Measurements from ENCODE around the gene TRIP13.
"Not testable (repeated sequence)": the region's sequence is repeated elsewhere in the genome, so short reads cannot be mapped to it uniquely, and the experiment has no call there.

The TRIP13 gene

DNA sequence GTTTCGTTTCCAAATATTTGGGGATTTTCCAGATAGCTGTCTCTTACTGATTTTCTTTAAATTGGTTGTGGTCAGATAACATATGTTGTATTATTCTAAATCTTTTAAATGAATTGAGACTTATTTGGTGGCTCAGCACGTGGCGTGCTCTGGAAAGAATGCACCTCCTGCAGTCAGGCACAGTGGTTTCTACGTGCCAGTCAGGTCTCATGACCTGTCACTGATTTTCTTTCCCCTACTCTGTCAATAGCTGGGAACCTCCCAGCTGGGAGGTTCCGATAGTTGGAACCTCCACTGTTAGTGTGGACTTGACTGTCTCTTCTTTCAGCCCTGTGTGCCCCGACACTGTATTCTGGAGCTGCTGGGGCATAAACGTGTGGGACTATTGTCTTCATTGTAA, 27.6 kb downstream of the TRIP13 start:
- no peak for DNase-seq (ENCODE audit: low read depth)

DNA sequence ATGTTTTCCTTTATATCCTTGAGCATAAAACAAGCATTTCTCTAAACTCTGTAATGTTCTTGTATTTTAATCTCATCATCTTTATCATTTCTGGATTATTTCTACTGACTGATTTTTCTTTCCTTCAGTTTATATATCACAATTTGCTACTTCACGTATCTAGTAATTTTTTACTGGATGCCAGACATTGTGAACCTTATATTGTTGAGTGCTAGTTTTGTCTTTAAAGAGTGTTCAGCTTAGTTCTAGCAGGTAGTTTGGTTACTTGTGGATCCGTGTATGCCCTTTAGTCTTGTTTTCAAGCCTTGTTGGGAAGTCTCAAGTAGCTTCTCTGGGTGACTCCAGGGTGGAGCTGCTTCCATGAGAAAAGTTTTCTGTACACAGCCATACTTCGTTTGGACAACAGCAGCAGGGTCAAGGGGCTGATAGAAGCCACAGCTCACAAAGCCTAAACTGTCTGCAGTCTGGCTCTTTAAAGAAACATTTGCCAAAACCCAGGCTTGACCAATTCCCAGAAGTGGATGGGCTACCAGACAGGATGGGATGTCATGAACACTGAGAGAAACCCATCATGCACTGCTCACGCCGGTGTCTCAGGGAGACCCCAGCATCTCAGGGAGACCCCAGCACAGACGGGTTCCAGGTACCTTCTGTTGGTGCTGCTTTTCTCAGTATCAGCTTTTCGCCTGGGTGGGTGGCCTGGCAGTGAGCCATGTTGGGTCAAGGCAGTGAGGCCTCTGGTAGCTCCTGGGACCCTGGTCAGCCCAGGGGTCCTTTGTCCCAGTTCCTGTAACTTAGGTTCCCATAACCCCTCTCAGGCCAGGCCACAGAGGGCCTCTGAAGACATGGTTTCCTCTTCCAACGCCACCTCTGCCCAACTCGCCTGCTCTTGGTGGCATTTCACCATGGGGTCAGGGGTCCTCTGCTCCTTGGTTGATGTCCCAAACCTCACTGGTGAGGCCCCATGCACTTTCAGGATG, 29.1 kb downstream of the TRIP13 start:
- DNase-seq (ENCODE audit: low read depth): no peak

DNA sequence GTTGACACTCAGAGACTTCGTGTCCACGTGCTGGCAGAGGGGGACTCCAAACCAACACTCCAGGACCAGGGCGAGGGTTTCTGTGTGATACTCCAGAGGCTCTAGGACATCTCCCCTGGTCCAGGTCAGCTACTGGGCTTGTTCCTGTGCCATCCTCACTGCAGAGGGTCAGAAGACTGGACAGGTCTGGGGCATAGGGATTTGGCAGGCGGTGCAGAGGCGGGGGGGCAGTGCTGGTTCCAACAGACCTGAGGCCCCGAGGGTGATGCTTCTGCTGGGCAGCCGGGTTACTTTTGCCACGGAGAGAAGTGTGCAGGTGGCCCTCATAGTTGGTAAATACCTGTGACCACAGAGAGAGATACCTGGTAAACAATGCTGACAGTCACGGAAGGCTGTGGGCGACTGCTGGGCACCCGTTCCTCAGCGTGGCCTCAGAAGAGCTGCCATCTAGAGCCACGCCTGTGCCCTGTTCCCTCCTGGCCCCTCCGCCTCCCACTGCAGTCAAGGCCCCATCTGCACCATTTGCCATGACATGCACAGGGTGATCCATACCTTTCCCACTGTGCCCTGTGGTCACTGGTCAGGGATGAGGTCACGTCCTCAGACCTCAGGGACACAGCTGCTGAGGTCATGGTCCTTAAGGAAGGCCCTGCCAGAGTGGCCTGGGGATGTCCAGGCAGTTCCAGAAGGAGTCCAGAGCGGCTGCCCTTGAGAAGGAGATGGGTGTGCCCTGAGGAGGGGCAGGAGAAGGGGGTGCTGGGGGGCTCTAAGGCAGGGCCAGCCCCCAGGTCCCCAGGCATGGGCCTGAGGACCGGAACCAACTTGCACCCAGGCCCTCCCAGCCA, 30.0 kb downstream of the TRIP13 start:
- DNase-seq (ENCODE audit: low read depth): no peak

DNA sequence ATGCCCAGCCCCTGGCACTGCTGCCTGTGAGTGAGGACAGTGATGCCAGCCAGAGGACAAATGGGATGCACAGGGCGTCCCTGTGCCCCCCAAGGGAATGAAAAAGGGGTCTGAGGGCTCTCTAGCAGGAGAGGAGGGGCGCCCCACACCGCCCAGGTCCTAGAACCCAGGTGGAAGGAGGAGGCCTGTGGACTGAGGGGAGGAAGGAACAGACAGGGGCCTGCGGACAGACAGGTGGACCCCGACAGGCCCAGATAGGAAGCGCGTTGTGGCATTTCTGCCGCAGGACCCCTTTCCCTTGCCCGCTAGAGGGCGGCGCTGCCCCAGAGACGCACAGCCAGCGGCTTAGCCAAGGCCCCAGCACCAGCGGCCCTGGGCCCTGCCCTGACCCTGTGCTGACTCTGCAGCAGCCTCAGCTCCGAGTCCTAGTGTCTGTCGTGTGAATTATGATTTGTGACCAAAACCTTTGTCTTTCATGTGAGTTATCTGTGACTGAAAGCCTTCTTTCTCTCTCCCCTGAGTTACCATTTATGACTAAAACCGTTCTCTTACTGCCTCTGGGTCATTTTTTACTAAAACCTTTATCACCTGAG, 30.7 kb downstream of the TRIP13 start:
- DNase-seq (ENCODE audit: low read depth): peak; percentile 58

DNA sequence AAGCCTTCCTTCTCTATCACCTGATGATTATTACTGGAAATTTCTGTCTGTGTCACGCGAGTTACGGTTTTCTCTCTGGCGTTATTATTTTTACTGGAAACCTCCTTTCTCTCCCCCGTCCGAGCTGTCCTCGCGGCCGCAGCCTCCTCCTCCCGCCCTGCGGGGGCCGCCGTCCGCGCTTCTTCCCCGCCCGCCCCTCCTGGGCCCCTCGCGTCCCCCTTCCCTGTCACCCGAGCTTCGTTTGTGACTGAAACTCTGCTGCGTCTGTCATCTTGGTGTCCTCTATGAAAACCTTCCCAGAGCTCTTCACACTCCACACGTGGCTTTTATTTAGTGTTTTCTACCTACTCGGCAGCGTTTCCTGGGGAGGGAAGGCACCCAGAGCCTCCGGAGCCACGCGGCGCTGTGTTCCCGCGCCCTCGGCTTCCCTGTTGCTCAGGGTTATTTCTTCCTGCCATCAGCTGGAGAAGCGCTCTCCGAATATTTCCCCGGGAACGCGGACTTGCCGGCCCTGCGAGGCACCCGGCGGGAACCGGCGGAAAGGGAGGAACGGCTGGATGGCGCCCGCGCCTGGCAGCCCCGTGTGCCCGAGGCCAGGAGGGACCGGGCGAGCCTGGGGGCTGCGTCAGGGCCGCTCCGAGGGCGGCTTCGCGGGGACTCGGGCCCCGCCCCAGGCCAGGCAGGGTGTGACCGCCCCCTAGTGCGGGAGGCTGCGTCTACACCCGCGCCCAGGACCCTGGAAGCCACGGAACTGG, 33.9 kb downstream of the TRIP13 start:
- no peak for DNase-seq (ENCODE audit: low read depth)

DNA sequence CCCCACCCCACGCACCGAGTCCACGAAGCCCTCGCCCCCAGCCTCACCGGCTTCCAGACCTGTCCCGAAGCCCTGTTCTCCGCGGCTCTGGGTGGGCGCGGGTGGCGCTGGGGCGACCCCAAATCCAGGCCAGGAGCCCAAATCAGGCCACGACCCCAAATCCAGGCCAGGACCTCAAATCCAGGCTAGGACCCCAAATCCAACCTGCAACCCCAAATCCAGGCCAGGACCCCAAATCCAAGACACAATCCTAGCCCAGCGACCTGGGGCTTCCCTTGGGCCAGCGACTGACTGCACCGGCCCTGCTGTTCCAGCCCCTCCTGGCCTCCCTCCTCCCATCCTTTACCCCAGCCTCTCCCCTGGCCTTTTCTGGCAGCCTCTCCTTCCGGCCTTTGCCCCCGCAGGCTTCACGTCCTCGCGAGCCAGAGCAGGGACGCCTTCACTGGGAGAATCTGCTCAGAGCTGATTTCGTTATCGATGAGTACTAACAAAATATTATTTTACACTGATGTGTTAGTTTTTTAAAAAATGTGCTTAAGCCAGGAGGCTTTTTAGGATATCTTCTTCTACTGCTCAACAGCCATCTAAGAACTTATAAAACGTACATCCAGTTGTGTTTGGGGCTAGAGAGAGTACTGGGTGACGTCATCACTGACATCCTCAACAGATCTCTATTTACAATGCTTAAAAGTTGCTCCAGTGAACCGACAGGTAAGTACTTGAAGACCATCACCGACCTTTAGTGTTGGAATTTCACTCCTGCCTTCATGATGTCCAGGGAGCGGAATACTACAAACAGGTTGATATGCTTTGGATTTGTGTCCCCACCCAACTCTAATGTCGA, 34.7 kb downstream of the TRIP13 start:
- DNase-seq (ENCODE audit: low read depth): no peak

DNA sequence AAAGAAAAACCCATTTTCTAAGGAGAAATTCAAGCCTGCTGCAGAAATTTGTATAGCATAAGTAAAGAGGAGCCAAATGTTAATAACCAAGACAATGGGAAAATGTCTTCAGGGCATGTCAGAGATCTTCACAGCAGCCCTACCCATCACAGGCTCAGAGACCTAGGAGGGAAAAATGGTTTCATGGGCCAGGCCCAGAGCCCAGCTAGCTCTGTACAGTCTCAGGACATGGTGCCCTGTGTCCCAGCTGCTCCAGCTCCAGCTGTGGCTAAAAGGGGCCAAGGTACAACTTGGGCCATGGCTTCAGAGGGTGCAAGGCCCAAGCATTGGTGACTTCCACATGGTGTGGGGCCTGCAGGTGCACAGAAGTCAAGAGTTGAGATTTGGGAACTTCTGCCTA, 36.5 kb downstream of the TRIP13 start:
- not testable (repeated sequence) for DNase-seq (ENCODE audit: low read depth)

DNA sequence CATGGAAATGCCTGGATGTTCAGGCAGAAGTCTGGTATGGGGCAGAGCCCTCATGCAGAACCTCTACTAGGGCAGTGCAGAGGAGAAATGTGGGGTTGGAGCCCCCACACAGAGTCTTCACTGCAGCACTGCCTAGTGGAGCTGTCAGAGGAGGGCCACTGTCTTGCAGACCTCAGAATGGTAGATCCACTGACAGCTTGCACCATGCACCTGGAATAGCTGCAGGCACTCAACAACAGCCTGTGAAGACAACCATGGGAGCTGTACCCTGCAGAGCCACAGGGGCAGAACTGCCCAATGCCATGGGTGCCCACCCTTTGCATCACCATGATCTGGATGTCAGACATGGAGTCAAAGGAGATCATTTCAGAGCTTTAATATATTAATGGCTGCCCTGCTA, 36.9 kb downstream of the TRIP13 start:
- no peak for DNase-seq (ENCODE audit: low read depth)

DNA sequence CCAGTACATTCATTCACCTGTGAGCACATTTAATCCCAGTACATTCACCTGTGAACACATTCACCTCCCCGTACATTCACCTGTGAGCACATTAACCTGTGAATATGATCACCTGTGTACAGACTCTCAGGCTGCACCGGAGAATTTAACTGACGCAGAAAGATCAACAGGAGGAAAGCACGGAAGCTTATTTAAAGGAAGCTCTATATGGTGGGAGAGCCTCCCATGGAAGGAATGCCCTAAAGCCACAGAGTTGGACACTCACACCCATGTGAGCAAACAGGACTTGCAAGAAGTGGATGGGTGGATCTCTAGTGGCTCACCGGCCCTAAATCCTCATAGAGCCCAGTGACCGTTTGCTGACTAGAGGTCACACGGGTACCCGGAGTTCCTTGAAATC, 38.2 kb downstream of the TRIP13 start:
- no peak for DNase-seq (ENCODE audit: low read depth)

DNA sequence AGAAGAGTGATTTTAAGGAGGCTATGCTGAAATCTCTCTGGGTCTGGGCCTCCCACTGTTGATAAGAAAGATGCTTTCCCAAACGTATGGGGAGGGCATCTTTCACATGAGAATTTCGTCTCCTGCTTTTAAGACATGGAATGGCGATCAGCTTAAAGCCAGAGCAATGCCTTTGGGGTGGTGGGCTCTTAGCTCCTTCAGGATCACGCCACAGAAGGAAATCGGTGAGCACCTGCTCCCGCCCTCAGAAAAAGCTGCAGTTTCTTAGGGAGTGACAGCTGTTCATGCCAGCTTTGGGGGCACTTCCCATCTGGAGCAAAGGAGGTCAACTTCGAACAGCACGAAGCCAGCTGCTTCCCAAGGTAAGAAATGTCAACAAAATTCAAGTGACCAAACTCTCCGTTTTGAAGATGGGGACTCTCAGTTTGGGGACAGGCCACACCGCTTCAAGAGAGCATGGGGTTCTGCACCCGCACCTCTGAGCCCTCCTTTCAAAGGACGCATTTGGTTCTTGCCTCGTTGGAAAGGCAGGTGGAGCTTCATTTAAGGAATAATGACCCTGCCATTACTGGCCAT, 39.0 kb downstream of the TRIP13 start:
- no peak for DNase-seq (ENCODE audit: low read depth)

DNA sequence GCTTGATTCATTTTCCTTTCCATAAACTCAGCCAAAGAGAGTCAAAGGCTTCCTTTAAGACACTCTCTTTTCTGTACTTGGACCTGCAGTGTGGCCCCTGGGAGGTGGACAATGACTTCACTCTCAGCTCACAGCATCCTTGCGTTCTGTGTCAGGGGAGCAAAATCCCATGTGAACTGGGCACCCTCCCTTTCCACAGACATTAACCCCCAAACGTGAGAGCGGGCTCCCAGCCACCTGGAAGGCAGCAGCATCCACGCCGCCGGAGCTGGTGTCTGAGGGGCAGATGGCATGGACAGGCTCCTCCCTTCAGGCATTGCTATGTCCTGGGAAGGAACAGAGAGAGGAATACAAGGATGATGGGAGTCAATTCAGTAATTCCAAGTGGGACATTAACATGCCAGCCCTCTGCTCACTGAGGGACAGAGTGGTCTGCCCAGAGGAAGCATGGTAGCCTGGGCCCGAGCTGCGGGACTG, 39.5 kb downstream of the TRIP13 start:
- DNase-seq (ENCODE audit: low read depth): no peak

DNA sequence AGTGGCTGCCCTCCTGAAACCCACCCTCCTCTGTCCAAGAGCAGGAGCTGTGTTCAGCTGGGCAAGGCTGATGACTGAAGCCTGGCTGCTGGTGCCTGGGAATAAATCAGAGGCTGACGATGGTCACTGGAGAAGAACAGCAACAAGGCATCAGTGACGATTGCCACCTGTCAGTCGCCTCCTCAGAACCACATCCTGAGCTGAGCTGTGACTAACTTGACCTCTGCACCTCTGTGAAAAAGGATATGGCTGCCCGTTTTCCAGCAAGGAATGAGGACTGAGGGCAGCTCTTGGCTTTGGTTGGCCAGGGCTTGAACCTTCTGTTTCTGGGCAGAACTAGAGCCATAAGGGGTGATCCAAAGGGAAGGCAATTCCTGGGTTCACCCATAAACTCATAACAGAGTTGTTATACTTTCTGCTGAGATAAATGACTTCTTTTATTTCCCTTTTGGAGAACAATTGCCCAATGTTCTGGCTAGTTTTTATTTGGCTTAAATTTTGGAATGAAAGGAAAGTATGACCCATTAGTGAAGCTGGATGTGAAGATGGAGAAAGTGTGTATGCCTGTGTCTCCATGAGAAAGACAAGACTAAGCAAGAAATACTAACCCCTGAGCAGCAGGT, 40.1 kb downstream of the TRIP13 start:
- DNase-seq (ENCODE audit: low read depth): no peak

DNA sequence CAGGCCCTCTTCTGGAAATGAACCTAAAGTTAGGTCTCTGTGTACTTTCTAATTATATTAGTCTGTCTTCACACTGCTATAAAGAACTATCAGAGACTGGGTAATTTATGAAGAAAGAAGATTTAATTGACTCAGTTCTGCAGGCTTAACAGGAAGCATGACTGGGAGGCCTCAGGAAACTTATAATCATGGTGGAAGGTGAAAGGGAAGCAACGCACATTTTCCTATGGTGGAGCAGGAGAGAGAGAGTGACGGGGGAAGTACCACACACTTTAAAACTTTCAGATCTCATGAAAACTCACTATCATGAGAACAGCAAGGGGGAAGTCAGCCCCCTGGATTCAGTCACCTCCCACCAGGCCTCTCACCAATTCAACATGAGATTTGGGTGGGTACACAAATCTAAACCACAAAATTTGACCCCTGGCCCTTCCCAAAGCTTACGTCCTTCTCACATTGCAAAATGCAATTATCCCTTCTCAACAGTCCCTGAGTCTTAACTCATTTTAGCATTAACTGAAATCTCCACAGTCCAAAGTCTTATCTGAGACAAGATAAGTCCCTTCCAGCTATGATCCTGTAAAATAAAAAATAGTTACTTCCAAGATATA, 40.7 kb downstream of the TRIP13 start:
- DNase-seq (ENCODE audit: low read depth): no peak

DNA sequence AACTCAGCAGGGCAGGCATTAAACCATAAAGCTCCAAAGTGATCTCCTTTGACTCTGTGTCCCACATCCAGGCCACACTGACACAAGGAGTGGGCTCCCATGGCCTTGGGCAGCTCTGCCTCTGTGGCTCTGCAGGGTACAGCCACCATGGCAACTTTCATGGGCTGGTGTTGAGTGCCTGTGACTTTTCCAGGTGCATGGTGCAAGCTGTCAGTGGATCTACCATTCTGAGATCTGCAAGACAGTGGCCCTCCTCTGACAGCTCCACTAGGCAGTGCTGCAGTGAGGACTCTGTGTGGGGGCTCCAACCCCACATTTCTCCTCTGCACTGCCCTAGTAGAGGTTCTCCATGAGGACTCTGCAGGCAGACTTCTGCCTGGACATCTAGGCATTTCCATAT, 41.3 kb downstream of the TRIP13 start:
- DNase-seq (ENCODE audit: low read depth): not testable (repeated sequence)

DNA sequence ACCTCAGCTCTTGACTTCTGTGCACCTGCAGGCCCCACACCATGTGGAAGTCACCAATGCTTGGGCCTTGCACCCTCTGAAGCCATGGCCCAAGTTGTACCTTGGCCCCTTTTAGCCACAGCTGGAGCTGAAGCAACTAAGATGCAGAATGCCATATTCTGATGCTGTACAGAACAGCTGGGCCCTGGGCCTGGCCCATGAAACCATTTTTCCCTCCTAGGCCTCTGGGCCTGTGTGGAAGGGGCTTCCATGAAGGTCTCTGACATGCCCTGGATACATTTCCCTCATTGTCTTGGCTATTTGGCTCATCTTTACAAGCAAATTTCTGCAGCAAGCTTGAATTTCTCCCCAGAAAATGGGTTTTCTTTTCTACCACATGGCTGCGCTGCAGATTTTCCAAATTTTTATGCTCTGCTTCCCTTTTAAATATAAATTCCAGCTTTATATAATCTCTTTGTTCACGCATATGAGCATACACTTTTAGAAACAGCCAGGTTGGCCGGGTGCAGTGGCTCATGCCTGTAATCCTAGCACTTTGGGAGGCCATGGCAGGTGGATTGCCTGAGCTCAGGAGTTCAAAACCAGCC, 41.8 kb downstream of the TRIP13 start:
- not testable (repeated sequence) for DNase-seq (ENCODE audit: low read depth)

DNA sequence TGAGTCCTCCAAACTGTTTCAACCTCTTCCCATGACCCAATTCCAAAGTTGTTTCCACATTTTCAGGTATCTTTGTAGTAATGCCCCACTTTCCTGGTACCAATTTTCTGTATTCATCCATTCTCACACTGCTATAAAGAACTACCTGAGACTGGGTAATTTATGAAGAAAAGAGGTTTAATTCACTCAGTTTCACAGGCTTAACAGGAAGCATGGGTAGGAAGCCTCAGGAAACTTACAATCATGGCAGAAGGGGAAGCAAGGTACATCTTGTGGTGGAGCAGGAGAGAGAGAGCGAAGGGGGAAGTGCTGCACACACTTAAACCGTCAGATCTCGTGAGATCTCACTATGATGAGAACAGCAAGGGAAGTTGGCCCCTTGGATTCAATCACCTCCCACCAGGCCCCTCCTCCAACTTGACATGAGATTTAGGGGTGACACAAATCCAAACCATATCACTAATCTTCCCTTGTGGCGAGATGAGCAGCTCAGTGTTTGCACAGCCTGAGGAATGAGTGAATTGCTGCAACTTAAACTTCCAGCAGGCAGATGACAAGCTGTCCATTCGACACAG, 42.9 kb downstream of the TRIP13 start:
- DNase-seq (ENCODE audit: low read depth): no peak

DNA sequence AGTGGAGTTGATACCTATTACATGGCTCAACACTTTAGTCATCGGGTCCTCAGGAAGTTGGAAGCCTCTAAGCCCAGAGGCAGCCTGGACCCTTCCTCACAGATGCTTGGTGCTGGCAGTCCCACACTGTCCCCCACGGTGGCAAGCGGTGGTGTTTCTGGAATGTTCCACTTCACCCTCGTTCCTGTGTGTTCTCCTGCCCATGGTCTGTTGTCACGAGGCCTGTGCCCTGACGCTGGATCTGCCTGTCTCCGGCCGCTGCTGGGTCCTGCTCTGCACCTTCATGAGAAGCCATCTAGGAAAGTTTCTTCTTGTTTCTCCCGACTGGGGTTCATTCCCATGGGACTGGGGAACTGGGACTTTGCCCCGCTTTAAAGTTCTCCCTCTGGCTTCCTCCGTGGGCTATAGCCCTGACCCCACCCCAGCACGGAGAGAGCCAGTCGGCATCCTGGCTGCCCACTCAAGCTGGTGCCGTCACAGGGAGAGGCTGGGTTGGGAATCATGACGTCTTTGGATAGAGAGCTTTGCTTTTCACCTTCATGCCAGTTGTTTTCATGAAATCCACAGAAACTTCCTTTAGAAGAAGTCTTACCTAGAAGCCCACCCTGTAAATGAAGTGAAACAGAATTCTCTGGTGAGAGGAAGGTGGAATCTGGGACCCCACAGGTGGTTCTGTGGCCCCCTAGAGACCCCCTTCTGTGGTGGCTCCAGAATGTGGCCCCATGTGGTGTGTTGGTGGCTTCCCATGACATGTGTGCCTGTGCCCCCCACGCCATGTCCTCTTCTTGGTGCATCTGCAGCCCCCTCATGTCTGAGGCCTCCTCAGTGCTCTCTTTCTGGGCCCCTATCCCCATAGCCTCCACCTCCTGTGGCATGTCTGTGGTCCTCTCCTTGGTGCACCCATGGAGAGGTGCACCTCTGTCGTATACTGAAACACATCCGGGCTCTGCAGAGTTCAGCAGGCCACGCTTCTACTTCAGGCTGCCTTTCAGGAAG, 43.8 kb downstream of the TRIP13 start:
- DNase-seq (ENCODE audit: low read depth): no peak
